Activated CD4-positive, CD25-positive, alpha-beta regulatory T cell treated with anti-CD3 and anti-CD28 coated beads, Interleukin-2, amount 50 U/mL, for 72 hours (primary cell): Measurements from ENCODE around the gene TUT7.
"Not testable (repeated sequence)": the region's sequence is repeated elsewhere in the genome, so short reads cannot be mapped to it uniquely, and the experiment has no call there.

Experiments used
- DNase-seq: peaks from one replicate; pipeline ENCODE4 v3.0.0; 2021

The TUT7 gene, protein sequence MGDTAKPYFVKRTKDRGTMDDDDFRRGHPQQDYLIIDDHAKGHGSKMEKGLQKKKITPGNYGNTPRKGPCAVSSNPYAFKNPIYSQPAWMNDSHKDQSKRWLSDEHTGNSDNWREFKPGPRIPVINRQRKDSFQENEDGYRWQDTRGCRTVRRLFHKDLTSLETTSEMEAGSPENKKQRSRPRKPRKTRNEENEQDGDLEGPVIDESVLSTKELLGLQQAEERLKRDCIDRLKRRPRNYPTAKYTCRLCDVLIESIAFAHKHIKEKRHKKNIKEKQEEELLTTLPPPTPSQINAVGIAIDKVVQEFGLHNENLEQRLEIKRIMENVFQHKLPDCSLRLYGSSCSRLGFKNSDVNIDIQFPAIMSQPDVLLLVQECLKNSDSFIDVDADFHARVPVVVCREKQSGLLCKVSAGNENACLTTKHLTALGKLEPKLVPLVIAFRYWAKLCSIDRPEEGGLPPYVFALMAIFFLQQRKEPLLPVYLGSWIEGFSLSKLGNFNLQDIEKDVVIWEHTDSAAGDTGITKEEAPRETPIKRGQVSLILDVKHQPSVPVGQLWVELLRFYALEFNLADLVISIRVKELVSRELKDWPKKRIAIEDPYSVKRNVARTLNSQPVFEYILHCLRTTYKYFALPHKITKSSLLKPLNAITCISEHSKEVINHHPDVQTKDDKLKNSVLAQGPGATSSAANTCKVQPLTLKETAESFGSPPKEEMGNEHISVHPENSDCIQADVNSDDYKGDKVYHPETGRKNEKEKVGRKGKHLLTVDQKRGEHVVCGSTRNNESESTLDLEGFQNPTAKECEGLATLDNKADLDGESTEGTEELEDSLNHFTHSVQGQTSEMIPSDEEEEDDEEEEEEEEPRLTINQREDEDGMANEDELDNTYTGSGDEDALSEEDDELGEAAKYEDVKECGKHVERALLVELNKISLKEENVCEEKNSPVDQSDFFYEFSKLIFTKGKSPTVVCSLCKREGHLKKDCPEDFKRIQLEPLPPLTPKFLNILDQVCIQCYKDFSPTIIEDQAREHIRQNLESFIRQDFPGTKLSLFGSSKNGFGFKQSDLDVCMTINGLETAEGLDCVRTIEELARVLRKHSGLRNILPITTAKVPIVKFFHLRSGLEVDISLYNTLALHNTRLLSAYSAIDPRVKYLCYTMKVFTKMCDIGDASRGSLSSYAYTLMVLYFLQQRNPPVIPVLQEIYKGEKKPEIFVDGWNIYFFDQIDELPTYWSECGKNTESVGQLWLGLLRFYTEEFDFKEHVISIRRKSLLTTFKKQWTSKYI (N-terminal part only)

DNA sequence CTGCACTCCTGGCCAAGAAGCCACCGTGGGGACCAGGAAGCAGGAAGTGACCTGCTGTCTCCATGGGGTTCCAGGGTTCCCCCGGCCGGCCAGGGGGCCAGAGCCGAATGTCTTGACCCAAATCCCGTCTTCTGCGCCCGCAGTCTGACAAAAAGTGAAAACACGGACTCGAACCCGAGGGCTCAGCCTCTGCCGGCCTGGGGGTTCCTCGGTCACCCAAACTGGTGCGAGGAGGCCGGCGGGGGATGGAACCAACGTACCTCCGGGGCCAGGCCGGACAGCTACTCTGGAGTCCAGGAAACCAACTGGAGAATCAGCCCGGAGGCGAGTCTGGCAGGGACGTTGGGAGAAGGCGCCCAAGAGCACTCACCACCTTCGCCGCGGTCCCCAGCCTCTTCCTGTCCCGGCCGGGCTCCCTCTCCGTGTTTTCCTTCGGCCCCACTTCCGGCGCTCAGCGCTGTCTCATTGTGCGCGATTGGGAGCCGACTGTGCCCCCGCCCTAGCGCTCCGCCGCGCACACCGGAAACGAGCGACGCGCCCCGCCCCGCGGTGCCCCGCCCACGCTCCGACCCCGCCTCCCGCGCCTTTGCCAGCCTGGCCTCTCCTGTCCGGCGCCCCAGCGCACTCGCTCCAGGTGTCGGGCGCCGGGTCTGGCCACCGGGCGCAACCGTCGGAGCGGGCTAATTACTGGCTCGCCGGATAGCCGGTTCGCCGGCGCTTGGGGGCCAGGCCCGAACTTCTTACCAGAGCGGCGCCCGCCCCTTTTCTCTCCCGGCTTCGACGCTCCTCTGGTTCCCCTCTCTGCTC is at the start of gene TUT7:
Gene TUT7 (minus strand): TSS at position 400 of the 807 bp plus-strand sequence. CDS start 1,211 bp downstream, outside the sequence.
- DNase-seq = peak; percentile 99

DNA sequence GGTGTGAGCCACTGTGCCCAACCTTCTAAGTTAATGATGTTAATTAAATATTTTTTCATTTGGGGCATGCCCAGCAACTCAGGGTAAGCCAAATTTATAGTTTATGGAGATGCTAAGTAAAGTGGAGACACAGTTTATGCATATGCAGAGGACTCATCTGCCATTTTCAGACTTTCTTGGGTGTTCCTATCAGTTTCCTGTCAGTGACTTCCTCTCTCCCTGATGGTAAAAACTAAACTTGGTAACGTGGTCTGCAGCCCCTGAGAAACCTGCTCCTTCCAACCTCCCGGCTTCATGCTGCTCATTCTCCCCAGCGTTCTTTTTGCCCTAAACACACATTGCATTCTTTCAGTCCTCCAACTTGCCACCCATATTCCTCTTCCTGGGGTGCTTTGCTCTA is 48.4 kb upstream of the TUT7 start:
- no peak for DNase-seq

DNA sequence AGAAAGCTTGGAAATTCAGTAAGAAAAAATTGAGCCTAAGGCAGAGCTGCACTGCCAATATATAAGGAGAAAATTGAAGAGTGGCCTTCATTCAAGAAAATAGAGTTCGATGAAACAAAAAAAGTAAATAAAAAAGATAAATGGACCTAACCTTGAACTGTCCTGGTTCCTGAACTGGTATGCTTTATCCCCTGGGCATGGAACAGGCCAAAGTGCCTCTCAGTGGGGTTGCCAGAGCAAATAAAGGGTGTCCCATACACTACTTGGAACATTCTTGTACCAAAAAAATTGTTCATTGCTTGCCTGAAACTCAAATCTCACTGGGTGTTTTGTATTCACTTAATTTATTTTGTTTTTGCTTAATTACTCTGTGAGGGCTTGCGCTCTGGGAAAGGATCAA is 42.2 kb upstream of the TUT7 start:
- no peak for DNase-seq

GRCh38 chr9:86390184-86390583 is 36.0 kb upstream of the TUT7 start:
- not testable (repeated sequence) for DNase-seq

DNA sequence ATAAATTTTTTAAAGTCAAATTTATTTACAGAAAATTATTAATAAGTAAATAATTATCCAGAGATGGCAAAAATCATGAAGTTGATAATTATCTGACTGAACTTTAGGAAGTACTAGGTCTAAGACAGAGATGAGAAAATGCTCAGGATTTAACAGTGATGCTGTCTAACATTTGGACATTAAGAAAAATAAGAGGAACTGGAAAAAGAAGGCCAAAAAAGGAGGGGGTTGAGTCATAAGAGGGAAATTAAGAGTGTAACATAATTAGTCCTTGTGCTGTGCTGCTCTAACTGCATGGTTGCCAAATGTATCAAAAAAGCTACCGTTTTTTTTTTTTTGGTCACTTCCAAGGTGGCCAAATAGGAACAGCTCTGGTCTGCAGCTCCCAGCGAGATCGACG is 35.4 kb upstream of the TUT7 start:
- DNase-seq = no peak

GRCh38 chr9:86387376-86387775 is 33.2 kb upstream of the TUT7 start:
- no peak for DNase-seq

- not testable (repeated sequence) for DNase-seq
These were observed 28.8 kb upstream of the TUT7 start for GRCh38 chr9:86383000-86383399.

- DNase-seq = no peak
These were observed 21.8 kb upstream of the TUT7 start for GRCh38 chr9:86376016-86376415.

DNA sequence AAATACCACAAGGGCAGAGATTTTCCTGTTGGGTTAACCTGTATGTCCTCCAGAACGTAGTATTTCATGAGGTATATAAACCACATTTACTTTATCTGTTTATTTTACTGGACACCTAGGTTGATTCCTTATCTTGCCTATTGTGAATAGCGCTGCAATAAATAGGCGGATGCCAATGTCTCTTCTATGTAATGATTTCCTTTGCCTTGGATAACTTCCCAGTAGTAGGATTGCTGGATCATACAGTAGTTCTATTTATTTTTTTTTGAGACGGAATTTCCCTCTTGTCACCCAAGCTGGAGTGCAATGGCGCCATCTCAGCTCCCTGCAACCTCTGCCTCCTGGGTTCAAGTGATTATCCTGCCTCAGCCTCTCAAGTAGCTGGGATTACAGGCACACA is 15.6 kb upstream of the TUT7 start:
- DNase-seq = no peak

- DNase-seq = no peak
These were observed 14.8 kb upstream of the TUT7 start for GRCh38 chr9:86368871-86369521.

- DNase-seq = no peak
These were observed 7.0 kb upstream of the TUT7 start for GRCh38 chr9:86361176-86361575.

- DNase-seq = no peak
These were observed 5.1 kb upstream of the TUT7 start for GRCh38 chr9:86359151-86359879.

- DNase-seq = no peak
These were observed 3.0 kb upstream of the TUT7 start for GRCh38 chr9:86356871-86357866.

- DNase-seq = no peak
These were observed 1.6 kb upstream of the TUT7 start for GRCh38 chr9:86355814-86356213.

DNA sequence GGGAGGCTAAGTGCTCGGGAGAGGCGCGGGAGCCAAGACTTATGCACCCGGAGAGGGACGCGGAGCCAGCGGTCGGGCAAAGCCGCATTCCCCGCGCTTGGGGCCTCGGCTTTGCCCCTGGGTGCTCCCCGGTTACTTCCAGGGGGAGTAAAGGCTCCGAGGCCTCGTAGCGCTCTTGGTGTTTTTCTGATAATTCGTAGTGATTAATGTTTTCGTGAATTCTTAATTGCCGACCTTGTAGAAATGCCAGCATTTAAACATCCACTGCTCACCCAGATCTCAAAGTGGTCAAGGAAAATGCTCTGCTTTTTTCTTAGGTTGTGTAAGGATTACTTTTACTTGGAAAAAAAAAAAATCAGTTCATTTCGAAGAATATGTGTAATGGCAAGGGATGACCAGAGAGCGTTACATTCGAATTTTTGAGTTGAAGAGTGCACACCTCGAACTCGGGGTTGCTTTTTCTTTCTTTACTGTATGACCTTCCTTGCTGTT is 654 bp upstream of the TUT7 start:
- DNase-seq = no peak

DNA sequence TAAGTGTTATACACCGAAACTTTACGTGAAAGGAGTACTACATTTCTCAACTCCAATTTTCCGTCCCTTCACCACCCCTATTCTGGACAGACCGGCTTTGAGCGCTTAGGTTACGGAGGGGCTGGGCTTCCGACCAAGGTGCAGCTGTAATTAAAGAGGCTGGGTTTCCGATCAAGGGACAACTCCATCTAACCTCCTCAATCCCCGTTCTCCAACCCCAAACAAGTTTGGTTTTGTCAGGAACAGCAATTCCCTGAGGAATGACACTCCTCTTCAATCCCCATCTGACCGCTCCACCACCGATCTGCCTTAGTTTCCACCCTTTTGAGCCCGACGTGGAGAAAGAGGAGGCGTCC is 577 bp downstream of the TUT7 start:
- DNase-seq = no peak

DNA sequence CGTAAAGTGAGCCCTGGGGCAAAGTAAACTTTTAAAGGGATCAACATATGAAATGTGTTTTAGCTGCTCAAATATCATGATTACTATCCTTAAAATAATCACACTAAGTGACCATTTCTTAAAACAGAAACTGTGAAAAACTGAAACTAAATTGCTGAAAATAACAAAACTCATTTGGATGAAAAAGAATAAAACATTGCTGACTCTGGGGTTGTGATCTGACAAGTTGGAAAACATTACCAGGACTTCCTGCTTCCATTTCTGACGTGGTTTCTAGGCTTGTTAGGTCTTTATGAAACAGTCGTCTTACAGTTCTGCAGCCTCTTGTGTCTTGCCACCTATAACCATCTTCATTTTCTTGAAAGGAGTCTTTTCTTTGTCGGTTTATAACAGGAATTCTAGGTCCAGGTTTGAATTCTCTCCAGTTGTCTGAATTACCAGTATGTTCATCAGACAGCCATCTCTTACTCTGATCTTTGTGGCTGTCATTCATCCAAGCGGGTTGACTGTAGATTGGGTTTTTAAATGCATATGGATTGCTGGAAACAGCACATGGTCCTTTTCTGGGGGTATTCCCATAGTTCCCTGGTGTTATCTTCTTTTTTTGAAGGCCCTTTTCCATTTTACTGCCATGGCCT is 1.7 kb downstream of the TUT7 start:
- no peak for DNase-seq

- no peak for DNase-seq
These were observed 2.3 kb downstream of the TUT7 start for GRCh38 chr9:86351880-86352279.
